Choroid plexus epithelial cell (primary cell): Measurements from ENCODE around the gene USP5.
A peak's percentile ranks its signal among the peaks of the same experiment; 100 is the strongest.
"Not testable (repeated sequence)": the region's sequence is repeated elsewhere in the genome, so short reads cannot be mapped to it uniquely, and the experiment has no call there.

Experiments
- DNase-seq: peaks from one replicate; pipeline ENCODE4 v3.0.0-alpha.2; 2010; ENCODE audit warnings: low read depth
- H3K4me3 ChIP-seq: 2 replicates; pipeline ENCODE4 v1.5.1; 2011; ENCODE audit warnings: low read depth, mild to moderate bottlenecking, control low read depth, low read length, moderate library complexity
- CTCF ChIP-seq: conservative IDR thresholded peaks from 2 replicates; pipeline ENCODE4 v1.5.1; 2011; ENCODE audit warnings: low read depth, mild to moderate bottlenecking, control low read depth, inconsistent platforms, low read length, moderate library complexity

Gene USP5

GRCh38 chr12:6871052-6871957 is 19.4 kb downstream of the USP5 start:
- no peak for DNase-seq
- no peak for TF ChIP-seq CTCF
- no peak overlapping the region for H3K4me3 ChIP-seq

- H3K4me3 ChIP-seq: peak overlapping the region; percentile 81
- DNase-seq: peak; percentile 77
- TF ChIP-seq CTCF: peak; percentile 92
Observed at GRCh38 chr12:6872073-6873048, 20.4 kb downstream of the USP5 start.

GRCh38 chr12:6873094-6874014 is 21.4 kb downstream of the USP5 start, which contains the start of gene SPSB2:
TSS of gene SPSB2 (minus strand) at chr12:6873303. CDS start at chr12:6872901, 402 bp downstream.
- TF ChIP-seq CTCF: no peak
- DNase-seq: peak; percentile 96
- peak within 1 kb of the TSS; percentile 81 for H3K4me3 ChIP-seq

GRCh38 chr12:6874015-6874368 is 22.0 kb downstream of the USP5 start:
- peak overlapping the region; percentile 81 for H3K4me3 ChIP-seq
- DNase-seq: not testable (repeated sequence)

- DNase-seq, H3K4me3 ChIP-seq: not testable (repeated sequence)
Observed at GRCh38 chr12:6879824-6880223, 27.9 kb downstream of the USP5 start.

GRCh38 chr12:6883252-6883651 is 31.3 kb downstream of the USP5 start:
- H3K4me3 ChIP-seq: no peak overlapping the region
- no peak for DNase-seq
- no peak for TF ChIP-seq CTCF

GRCh38 chr12:6883683-6884082 is 31.7 kb downstream of the USP5 start:
- H3K4me3 ChIP-seq: no peak overlapping the region
- DNase-seq: no peak
- no peak for TF ChIP-seq CTCF
